Measurements from ENCODE around the gene UTS2B. TPM values are rescaled to one million over a fixed set of nuclear protein-coding genes. Genes with fewer than 3 reads are reported as not detected.

UTS2B gene
- total and polyA plus RNA-seq, 4 donors = 0.10 to 0.76 TPM; not detected in 2

DNA sequence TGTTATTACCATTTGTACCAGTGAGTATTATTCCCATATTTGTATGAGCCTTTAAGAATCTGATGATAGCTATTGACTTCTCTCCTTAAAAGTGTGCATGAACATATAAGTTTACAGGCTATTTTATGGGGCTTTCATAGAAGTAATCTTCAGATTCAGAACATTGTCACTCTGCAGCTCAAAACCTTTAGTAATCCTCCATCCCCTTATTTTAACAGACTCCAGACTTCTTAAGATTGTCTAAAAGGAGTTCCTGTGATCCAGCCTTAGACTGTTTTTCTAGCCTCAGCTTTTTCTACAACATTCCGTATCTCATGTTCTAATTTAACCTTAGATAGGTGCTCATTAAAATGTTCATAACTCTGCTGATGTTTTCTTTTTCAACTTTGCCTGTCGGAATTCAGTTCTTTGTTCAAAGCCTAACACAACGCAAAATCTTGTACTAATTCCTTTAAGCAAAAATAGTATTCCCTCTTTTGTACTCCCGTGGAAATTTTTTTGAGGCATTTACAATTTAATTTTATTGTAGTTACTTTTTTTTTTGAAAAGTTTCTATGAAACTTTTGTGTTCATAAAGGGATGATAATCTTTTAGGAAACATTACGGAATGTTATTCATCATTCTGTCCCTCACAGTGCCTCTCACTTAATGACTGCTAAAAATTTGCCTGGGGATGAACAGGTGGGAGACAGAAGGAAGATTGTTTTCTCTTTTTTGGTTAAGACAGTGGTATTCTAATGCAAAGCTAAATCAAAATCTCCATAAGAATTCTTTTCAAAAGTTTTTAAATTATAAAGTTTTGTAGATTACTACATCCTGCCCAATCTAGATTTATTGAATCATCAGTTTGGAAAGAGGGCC lies 38.7 kb upstream of the UTS2B start:
- Histone ChIP-seq H3K9me3 (ENCODE audit: control insufficient read depth in 4 of 4, low read length in 3 of 4) (no peaks in the 10 kb centered on the region), H3K4me3 (ENCODE audit: low read depth in 1 of 3, low read length in 3 of 3) (no peak overlapping the region), H3K4me1 (ENCODE audit: control insufficient read depth in 4 of 4, insufficient read depth in 4 of 4, low read length in 3 of 4) (no peaks in the 10 kb centered on the region), H3K9ac (ENCODE audit: low read depth in 1 of 2, low read length in 2 of 2) (no peak overlapping the region), H3K27me3 (ENCODE audit: control insufficient read depth in 4 of 4, insufficient read depth in 4 of 4, low read length in 3 of 4) (no peaks in the 10 kb centered on the region), H3K36me3 (ENCODE audit: control insufficient read depth in 4 of 4, insufficient read depth in 3 of 4, low read depth in 1 of 4, low read length in 3 of 4) (peaks cover 2 to 27% (median 11%) of the 10 kb centered on the region in 4 donors), H3K27ac (ENCODE audit: low read depth in 1 of 2, low read length in 2 of 2) (no peak overlapping the region)
- 94% methylated on average over 5 of the region's 5 CpGs for WGBS
- TF ChIP-seq MAX (IDR thresholded peaks at IDR 0.05) = no peak
- no peak for TF ChIP-seq YY1 (IDR thresholded peaks at IDR 0.05)
- no peak for TF ChIP-seq RAD21 (IDR thresholded peaks at IDR 0.05)
- TF ChIP-seq SP1 (IDR thresholded peaks at IDR 0.05) = no peak
- TF ChIP-seq, protein P1, sequence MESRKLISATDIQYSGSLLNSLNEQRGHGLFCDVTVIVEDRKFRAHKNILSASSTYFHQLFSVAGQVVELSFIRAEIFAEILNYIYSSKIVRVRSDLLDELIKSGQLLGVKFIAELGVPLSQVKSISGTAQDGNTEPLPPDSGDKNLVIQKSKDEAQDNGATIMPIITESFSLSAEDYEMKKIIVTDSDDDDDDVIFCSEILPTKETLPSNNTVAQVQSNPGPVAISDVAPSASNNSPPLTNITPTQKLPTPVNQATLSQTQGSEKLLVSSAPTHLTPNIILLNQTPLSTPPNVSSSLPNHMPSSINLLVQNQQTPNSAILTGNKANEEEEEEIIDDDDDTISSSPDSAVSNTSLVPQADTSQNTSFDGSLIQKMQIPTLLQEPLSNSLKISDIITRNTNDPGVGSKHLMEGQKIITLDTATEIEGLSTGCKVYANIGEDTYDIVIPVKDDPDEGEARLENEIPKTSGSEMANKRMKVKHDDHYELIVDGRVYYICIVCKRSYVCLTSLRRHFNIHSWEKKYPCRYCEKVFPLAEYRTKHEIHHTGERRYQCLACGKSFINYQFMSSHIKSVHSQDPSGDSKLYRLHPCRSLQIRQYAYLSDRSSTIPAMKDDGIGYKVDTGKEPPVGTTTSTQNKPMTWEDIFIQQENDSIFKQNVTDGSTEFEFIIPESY (IDR thresholded peaks at IDR 0.05) = no peak
- TF ChIP-seq REST (IDR thresholded peaks at IDR 0.05) = no peak
- TF ChIP-seq JUND (IDR thresholded peaks at IDR 0.05) = no peak
- no peak for TF ChIP-seq HNF4A (conservative IDR thresholded peaks at IDR 0.05)
- DNase-seq (ENCODE audit: low spot score) = no peak

DNA sequence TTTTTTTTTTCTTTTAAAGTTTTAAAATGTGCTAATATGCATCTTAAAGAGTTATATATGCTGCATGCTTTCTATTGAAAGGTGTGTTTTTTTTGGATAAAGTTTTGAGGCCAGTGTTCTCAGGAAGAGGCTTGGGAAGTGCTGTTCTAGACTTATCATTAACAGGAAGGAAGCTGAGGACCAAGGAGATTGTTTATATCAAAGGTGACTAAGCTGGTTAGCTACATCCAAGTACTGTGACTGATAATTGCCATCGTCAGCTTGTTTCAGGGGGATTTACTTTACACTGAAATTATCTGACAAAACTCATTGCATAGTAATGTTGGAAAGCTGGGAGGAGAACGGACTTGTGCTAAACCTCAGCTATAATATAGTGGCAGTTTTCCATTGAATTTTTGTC lies 36.3 kb upstream of the UTS2B start:
- DNase-seq (ENCODE audit: low spot score) = no peak
- Histone ChIP-seq H3K9me3 (ENCODE audit: control insufficient read depth in 4 of 4, low read length in 3 of 4) (no peaks in the 10 kb centered on the region), H3K9ac (ENCODE audit: low read depth in 1 of 2, low read length in 2 of 2) (no peak overlapping the region), H3K4me3 (ENCODE audit: low read depth in 1 of 3, low read length in 3 of 3) (no peak overlapping the region), H3K4me1 (ENCODE audit: control insufficient read depth in 4 of 4, insufficient read depth in 4 of 4, low read length in 3 of 4) (no peaks in the 10 kb centered on the region), H3K27me3 (ENCODE audit: control insufficient read depth in 4 of 4, insufficient read depth in 4 of 4, low read length in 3 of 4) (no peaks in the 10 kb centered on the region), H3K36me3 (ENCODE audit: control insufficient read depth in 4 of 4, insufficient read depth in 3 of 4, low read depth in 1 of 4, low read length in 3 of 4) (peaks cover 4 to 42% (median 19%) of the 10 kb centered on the region in 4 donors), H3K27ac (ENCODE audit: low read depth in 1 of 2, low read length in 2 of 2) (no peak overlapping the region)
- 81% methylated on average over 2 of the region's 2 CpGs for WGBS
- TF ChIP-seq, protein P2, sequence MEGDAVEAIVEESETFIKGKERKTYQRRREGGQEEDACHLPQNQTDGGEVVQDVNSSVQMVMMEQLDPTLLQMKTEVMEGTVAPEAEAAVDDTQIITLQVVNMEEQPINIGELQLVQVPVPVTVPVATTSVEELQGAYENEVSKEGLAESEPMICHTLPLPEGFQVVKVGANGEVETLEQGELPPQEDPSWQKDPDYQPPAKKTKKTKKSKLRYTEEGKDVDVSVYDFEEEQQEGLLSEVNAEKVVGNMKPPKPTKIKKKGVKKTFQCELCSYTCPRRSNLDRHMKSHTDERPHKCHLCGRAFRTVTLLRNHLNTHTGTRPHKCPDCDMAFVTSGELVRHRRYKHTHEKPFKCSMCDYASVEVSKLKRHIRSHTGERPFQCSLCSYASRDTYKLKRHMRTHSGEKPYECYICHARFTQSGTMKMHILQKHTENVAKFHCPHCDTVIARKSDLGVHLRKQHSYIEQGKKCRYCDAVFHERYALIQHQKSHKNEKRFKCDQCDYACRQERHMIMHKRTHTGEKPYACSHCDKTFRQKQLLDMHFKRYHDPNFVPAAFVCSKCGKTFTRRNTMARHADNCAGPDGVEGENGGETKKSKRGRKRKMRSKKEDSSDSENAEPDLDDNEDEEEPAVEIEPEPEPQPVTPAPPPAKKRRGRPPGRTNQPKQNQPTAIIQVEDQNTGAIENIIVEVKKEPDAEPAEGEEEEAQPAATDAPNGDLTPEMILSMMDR (IDR thresholded peaks at IDR 0.05; ENCODE audit: low read depth, low read length, missing input control) = no peak
- TF ChIP-seq SP1 (IDR thresholded peaks at IDR 0.05) (no peak), FOXA2 (IDR thresholded peaks at IDR 0.05) (no peak), RAD21 (IDR thresholded peaks at IDR 0.05) (no peak)

Measured in liver (tissue), 9 donors.